Muscle of leg (tissue), 11 donors: Measurements from ENCODE around the gene UBE2L6. TPM values are rescaled to one million over a fixed set of nuclear protein-coding genes. Genes with fewer than 3 reads are reported as not detected.
A peak's percentile ranks its signal among the peaks of the same experiment; 100 is the strongest.

Experiments
- DNase-seq: peaks from one replicate; pipeline ENCODE4 v3.0.0; 2013
- H3K27ac ChIP-seq: one replicate; pipeline ENCODE4 v1.5.1; 2013; ENCODE audit warnings: mild to moderate bottlenecking, low read length, control low read depth
- H3K27me3 ChIP-seq: one replicate; pipeline ENCODE4 v1.6.1; 2013; ENCODE audit warnings: low read length; ENCODE audit not compliant: control insufficient read depth, insufficient read depth
- H3K36me3 ChIP-seq: one replicate; pipeline ENCODE4 v1.6.1; 2013; ENCODE audit warnings: low read length; ENCODE audit not compliant: control insufficient read depth, insufficient read depth
- H3K4me1 ChIP-seq: one replicate; pipeline ENCODE4 v1.6.1; 2013; ENCODE audit warnings: low read length; ENCODE audit not compliant: control insufficient read depth, insufficient read depth
- H3K4me3 ChIP-seq: one replicate; pipeline ENCODE4 v1.5.1; 2013; ENCODE audit warnings: low read length, control low read depth
- H3K9me3 ChIP-seq: replicated peaks from 2 replicates; pipeline ENCODE4 v1.6.1; 2013; ENCODE audit warnings: low read depth, low read length; ENCODE audit not compliant: control insufficient read depth
- WGBS: methylation state at CpG from one replicate; pipeline ENCODE4 v1.1.5; 2013; ENCODE audit warnings: missing lambda C conversion rate; ENCODE audit not compliant: insufficient coverage; 5-methylcytosine and 5-hydroxymethylcytosine counted together
- polyA plus RNA-seq, 8 donors: library from polyadenylated mRNA; unstranded; fragments of 120-200 nt; gene quantifications; one replicate each; pipeline versions ENCODE4 v1.2.1 to v1.2.3, GENCODE V29; 2013; ENCODE audit warnings: inconsistent platforms in 1 of 8, low replicate concordance in 1 of 8; ENCODE audit not compliant: insufficient read length in 8 of 8, insufficient read depth in 1 of 8
- total RNA-seq: library from RNA; stranded (reverse); fragments of 120-200 nt; gene quantifications from one replicate; pipeline ENCODE4 v1.2.4, GENCODE V29; 2013

UBE2L6 gene
- total and polyA plus RNA-seq, 9 donors = 18.5 to 25.6 (median 22.5) TPM

DNA sequence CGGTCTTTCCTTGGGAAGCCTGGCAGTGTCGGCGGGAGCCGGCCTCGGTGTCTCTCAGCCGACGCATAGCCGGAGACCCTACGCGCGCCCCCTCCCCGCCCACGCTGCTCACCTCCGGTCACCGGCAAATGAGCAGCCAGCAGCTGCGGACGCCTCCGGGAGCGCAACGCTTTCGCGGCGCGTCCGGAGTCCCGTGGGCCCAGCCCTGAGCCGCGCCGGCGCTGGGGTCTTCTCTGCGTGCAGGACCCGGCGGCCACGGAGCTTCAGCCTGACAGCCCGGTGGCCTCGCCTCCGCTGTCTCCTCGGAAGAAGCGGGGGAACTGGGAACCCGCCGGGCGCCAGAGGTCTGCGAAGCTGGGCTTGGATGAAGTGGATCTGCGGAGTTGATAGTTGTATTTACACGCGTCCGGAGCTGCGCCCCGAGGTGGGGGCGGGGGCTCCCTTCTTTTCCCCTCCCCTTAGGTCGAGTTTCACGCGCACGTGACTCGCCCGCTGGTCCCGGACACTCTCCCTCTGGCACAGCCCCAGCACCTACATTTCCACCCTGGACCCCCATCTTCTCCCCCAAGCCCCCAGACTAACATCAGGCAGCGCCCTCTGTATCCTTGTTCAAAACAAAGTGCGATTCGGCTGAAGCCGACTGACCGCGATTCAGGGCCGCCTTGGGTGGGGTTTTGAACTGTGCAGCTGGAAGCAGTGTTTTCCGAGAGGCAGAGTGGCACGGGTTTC, 52.0 kb downstream of the UBE2L6 start, which contains the start of gene SLC43A1:
SLC43A1 (minus strand) TSS at position 371 of the 729 bp plus-strand sequence. CDS start 1,591 bp downstream, outside the sequence.
- under 1% methylated on average over 57 of the region's 66 CpGs for WGBS
- Histone ChIP-seq H3K4me1 (peaks cover 25% of the 10 kb centered on the region), H3K4me3 (peak within 1 kb of the TSS; percentile 67), H3K36me3 (no peaks in the 10 kb centered on the region), H3K27me3 (no peaks in the 10 kb centered on the region), H3K27ac (peak within 1 kb of the TSS; percentile 69), H3K9me3 (no peaks in the 10 kb centered on the region)
- peak; percentile 76 for DNase-seq

GRCh38 chr11:57514538-57515331, 52.7 kb downstream of the UBE2L6 start:
- WGBS = under 1% methylated on average over 50 of the region's 57 CpGs
- Histone ChIP-seq H3K36me3 (no peaks in the 10 kb centered on the region), H3K4me1 (peaks cover 25% of the 10 kb centered on the region), H3K27ac (peak overlapping the region; percentile 69), H3K9me3 (no peaks in the 10 kb centered on the region), H3K4me3 (peak overlapping the region; percentile 67), H3K27me3 (no peaks in the 10 kb centered on the region)
- peak; percentile 44 for DNase-seq

DNA sequence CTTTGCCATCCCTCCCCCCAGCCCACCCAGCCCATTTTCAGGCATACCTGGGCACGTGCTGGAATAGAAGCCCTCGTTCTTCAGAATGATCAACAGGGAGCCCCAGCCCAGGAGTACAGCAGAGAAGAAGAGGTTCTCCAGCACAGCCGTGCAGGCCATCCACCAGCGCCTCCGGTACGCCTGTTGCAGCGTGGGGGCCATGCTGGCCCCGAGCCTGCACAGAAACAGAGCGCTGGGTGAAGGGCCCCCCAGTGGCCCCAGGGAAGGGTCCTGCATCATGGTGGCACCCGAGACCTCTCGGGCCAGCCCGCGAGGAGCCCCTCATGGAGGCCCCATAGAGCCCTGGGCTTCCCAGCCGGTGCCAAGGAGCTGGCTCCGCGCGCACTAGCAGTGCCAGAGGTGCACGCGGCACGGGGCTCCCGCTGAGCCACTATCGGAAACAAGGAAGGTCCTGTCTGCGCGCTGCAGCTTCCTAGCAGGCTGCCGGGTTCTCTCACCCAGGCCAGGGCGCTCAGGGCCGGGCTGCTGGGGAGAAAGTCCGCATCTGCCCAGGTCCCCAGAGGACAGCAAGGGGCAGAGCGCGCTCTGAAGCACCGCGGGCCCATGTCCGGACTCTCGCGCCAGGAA, 53.4 kb downstream of the UBE2L6 start:
- Histone ChIP-seq H3K27ac (peak overlapping the region; percentile 69), H3K4me3 (peak overlapping the region; percentile 67), H3K4me1 (peaks cover 25% of the 10 kb centered on the region), H3K36me3 (no peaks in the 10 kb centered on the region), H3K27me3 (no peaks in the 10 kb centered on the region), H3K9me3 (no peaks in the 10 kb centered on the region)
- 9% methylated on average over 35 of the region's 35 CpGs for WGBS
- peak; percentile 39 for DNase-seq

- Histone ChIP-seq H3K9me3 (no peaks in the 10 kb centered on the region), H3K27me3 (no peaks in the 10 kb centered on the region), H3K27ac (no peak overlapping the region), H3K36me3 (no peaks in the 10 kb centered on the region), H3K4me1 (peaks cover 25% of the 10 kb centered on the region), H3K4me3 (no peak overlapping the region)
- no CpG with 5 or more reads among the region's 1 CpG for WGBS
- DNase-seq = no peak
Measured at GRCh38 chr11:57513452-57513795, 54.0 kb downstream of the UBE2L6 start.

GRCh38 chr11:57512646-57513451, 54.6 kb downstream of the UBE2L6 start:
- Histone ChIP-seq H3K4me3 (no peak overlapping the region), H3K9me3 (no peaks in the 10 kb centered on the region), H3K4me1 (peaks cover 25% of the 10 kb centered on the region), H3K27me3 (no peaks in the 10 kb centered on the region), H3K27ac (no peak overlapping the region), H3K36me3 (no peaks in the 10 kb centered on the region)
- no peak for DNase-seq
- WGBS = 65% methylated on average over 4 of the region's 12 CpGs

- no peak overlapping the region for H3K4me3 ChIP-seq
- 90% methylated on average over 5 of the region's 6 CpGs for WGBS
- H3K27me3 ChIP-seq = no peaks in the 10 kb centered on the region
- H3K36me3 ChIP-seq = no peaks in the 10 kb centered on the region
- H3K4me1 ChIP-seq = peaks cover 25% of the 10 kb centered on the region
- no peak overlapping the region for H3K27ac ChIP-seq
- no peak for DNase-seq
- no peaks in the 10 kb centered on the region for H3K9me3 ChIP-seq
Measured at GRCh38 chr11:57511741-57512430, 55.6 kb downstream of the UBE2L6 start.

GRCh38 chr11:57508341-57509170, 58.9 kb downstream of the UBE2L6 start:
- 94% methylated on average over 3 of the region's 7 CpGs for WGBS
- no peak for DNase-seq

DNA sequence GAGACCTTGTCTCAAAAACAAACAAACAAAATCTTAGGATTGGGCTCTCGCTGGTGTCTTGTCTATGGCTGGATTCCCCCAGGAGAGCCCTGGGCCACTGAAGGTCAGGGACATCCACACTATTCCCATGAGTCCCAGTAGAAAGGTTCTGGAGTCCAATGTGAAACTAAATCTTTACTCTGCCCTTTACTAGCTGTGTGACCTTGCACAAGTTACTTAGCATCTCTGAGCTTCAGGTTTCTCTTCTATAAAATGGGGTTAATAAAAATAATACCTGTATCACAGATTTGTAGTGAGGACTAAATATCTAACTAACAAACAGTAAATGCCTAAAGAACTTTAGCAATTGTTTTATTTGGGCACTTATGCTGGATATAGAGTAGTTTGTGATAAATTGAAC, 61.0 kb downstream of the UBE2L6 start:
- no peak overlapping the region for H3K27ac ChIP-seq
- H3K4me3 ChIP-seq = no peak overlapping the region
- 100% methylated on average over 1 of the region's 1 CpG for WGBS
- H3K9me3 ChIP-seq = no peaks in the 10 kb centered on the region
- peaks cover 1% of the 10 kb centered on the region for H3K4me1 ChIP-seq
- DNase-seq = no peak
- no peaks in the 10 kb centered on the region for H3K27me3 ChIP-seq
- peaks cover 4% of the 10 kb centered on the region for H3K36me3 ChIP-seq

More at GRCh38 chr11:57508341-57509170, 58.9 kb downstream of the UBE2L6 start:
- no peaks in the 10 kb centered on the region for H3K27me3 ChIP-seq
- peaks cover 6% of the 10 kb centered on the region for H3K4me1 ChIP-seq
- no peak overlapping the region for H3K4me3 ChIP-seq
- no peaks in the 10 kb centered on the region for H3K9me3 ChIP-seq
- H3K27ac ChIP-seq = no peak overlapping the region
- H3K36me3 ChIP-seq = peaks cover 4% of the 10 kb centered on the region

GRCh38 chr11:57504511-57504910, 63.0 kb downstream of the UBE2L6 start:
- 100% methylated on average over 1 of the region's 4 CpGs for WGBS
- H3K4me3 ChIP-seq = no peak overlapping the region
- DNase-seq = no peak
- peaks cover 11% of the 10 kb centered on the region for H3K36me3 ChIP-seq
- peaks cover 22% of the 10 kb centered on the region for H3K4me1 ChIP-seq
- no peak overlapping the region for H3K27ac ChIP-seq
- H3K9me3 ChIP-seq = no peaks in the 10 kb centered on the region
- no peaks in the 10 kb centered on the region for H3K27me3 ChIP-seq
